Measurements from ENCODE around the gene GPR108.
"Not testable (repeated sequence)": the region's sequence is repeated elsewhere in the genome, so short reads cannot be mapped to it uniquely, and the experiment has no call there.

GPR108 gene

GRCh38 chr19:6718741-6719539, 18.4 kb downstream of the GPR108 start:
- DNase-seq, result no peak

- no peak for DNase-seq
Measured at GRCh38 chr19:6718111-6718740, 19.2 kb downstream of the GPR108 start.

GRCh38 chr19:6717441-6717971, 19.9 kb downstream of the GPR108 start:
- no peak for DNase-seq

DNA sequence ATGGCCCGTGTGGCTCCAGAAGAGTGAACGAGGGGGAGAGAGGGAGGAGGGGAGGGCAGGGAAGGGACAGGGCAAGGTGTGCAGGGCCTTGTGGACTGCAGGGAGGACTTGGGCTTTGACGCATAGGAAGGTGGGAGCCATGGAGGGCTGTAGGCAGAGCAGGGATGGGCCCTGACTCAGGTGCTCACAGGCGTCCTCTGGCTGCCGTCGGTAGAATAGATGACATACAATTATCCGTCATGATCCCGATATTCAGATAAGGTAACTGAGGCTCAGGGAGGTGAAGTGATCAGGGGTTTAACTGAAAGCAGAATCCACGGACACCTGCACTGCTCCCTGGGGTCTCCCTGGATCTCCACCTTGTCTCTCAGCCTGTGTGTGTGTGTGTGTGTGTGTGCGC, 20.3 kb downstream of the GPR108 start:
- no peak for DNase-seq

GRCh38 chr19:6716610-6716970, 20.8 kb downstream of the GPR108 start:
- DNase-seq, result no peak

DNA sequence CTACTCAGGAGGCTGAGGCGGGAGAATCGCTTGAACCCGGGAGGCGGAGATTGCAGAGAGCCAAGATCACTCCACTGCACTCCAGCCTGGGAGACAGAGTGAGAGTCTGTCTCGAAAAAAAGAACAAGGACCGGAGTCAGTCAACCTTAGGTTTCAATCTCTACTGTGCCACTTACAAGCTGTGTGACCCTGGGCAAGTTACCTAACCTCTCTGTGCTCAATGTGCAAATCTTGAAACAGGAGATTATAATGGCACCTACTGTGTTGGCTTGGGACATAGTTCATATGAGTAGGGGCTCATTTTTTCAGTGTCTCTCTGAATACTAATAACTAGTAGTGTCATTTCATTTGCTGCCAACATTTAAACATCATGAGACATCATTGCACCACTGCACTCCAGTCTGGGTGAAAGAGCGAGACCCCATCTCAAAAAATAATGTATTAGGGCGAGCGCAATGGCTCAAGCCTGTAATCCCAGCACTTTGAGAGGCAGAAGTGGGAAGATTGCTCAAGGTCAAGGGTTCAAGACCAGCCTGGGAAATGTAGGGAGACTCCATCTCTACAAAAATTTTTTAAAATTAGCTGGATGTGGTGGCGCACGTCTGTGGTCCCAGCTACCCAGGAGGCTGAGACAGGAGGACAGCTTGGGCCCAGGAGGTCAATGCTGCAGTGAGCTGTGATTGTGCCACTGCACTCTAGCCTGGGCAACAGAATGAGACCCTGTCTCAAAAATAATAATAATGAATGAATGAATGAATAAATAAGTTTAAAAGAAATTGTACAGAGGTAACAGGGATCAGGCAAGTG, 22.4 kb downstream of the GPR108 start:
- no peak for DNase-seq

DNA sequence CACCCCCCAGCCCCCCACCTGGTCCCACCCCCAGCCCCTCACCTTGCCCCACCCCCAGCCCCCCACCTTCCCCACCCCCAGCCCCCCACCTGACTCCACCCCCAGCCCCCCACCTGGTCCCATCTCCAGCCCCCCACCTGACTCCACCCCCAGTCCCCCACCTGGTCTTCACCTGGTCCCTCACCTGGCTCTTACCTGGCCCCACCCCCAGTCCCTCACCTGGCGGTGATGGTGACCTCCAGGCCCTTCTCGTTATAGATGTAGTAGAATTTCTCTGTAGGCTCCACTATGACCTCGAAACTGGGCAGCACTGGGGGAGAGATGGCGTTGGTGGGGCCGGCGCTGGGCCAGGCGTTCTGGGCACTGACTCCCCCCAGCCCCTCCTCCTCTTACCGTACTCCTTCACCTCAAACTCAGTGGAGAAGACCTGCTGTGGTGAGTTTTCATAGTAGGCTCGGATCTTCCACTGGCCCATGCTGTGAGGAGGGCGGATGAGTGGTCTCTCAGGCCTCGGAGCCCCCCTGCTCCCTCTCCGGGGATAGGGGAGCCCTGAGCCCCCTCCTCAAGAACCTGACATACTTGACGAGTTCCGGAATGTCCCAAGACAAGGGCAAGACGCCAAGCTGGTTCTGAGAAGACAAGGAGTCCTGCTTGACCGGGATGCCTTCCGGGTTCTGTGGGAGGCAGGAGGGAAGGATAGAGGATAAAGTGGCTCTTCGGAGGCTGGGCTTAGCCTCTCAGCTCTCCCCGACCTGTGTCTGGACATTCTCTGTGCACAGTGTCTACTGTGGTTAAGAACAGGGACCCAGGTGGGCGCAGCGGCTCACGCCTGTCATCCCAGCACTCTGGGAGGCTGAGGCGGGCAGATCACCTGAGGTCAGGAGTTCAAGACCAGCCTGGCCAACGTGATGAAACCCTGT, 23.3 kb downstream of the GPR108 start:
- no peak for DNase-seq

DNA sequence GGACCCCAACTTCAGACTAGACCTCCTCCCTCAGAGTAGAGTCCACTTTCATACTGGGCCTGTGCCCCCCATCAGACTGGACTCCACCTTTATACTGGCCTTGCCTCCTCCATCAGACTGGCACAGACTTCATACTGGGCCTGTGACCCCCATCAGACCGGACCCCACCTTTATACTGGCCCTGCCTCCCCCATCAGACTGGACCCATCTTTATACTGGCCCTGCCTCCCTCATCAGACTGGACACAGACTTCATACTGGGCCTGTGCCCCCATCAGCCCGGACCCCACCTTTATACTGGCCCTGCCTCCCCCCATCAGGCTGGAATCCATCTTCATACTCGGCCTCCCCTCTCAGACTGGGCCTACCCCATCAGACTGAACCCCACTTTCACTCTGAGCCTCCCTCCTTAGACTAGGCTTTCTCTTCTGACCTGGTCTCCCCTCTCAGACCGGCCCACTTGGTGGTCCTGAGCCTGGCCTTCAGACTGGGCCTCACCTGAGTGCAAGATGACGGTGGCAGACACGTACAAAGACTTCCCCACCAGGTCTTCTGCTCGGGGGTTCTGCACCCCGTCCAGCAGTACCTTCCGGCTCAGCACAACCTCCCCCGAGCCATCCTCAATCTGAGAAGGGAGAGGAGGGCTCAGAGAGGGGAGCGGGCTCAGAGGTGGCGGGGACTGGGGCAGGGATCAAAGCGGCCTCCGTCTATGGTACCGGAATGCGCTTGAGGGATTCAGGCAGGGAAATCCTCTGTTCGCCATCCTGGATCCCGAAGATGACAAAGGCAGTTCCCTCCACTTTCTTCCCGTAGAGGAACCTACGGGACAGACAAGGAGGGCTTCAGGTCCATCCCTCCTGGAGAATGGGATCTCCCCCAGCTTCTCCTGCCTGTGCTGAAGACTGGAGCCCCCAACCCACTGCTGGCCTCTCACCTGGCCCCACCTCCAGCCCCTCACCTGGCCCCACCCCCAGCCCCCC, 24.4 kb downstream of the GPR108 start:
- no peak for DNase-seq

- no peak for DNase-seq
Measured at GRCh38 chr19:6712231-6712630, 25.1 kb downstream of the GPR108 start.

- DNase-seq, result no peak
Measured at GRCh38 chr19:6711605-6712004, 25.8 kb downstream of the GPR108 start.

GRCh38 chr19:6711078-6711361, 26.4 kb downstream of the GPR108 start:
- DNase-seq, result no peak

- no peak for DNase-seq
Measured at GRCh38 chr19:6710273-6711077, 26.9 kb downstream of the GPR108 start.

GRCh38 chr19:6709549-6709948, 27.8 kb downstream of the GPR108 start:
- no peak for DNase-seq

- DNase-seq, result not testable (repeated sequence)
Measured at GRCh38 chr19:6708913-6709312, 28.5 kb downstream of the GPR108 start.

- DNase-seq, result no peak
Measured at GRCh38 chr19:6708346-6708745, 29.0 kb downstream of the GPR108 start.

DNA sequence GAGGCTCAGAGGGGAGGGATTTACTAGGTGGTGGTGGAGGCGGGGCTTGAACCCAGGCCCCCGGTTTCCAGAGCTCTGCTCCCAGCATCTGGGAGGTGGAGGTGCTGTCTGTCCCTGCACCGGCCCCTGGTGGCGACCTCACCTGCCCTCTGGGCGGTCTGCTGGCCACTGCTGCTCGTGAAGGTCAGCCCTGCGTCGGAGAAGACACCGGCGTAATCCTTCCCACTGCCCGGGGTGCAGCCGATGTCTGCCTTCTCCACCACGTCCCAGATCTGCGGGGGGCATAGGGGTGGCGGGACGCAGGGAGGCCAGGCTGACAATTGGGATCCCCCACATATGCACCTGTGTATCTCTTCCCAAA, 29.7 kb downstream of the GPR108 start:
- no peak for DNase-seq

GRCh38 chr19:6707011-6707657, 30.2 kb downstream of the GPR108 start:
- DNase-seq, result no peak

- DNase-seq, result no peak
Measured at GRCh38 chr19:6706633-6706958, 30.8 kb downstream of the GPR108 start.

- no peak for DNase-seq
Measured at GRCh38 chr19:6705931-6706632, 31.3 kb downstream of the GPR108 start.

Data from NCI-H524 treated with DMSO at 0.1 percent for 48 hours (cell line).